ENCODE results near the gene DNM2.

DNA sequence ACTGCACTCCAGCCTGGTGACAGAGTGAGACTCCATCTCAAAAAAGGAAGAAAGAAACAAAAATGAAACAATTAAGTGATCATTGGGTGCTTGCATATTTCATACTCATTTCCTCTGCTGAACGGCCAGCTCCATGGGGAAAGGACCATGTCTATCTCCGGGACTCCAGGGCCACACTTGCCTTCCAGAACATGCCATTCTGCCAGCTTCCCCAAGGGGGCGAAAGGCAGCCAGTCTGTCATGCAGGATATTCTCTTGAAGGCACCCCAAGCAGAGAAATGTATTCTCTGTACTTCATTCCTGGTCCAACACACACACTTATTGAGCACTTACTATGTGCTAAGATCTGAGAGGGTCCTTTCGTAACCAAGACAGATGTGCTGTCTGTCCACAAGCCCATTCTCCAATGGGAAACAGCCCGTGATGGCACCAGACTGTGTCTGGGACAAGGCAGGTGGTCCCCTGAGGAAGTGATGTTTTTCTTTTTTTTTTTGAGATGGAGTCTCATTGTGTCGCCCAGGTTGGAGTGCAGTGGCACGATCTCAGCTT, 143.3 kb downstream of the DNM2 start:
- TF ChIP-seq, protein P1, sequence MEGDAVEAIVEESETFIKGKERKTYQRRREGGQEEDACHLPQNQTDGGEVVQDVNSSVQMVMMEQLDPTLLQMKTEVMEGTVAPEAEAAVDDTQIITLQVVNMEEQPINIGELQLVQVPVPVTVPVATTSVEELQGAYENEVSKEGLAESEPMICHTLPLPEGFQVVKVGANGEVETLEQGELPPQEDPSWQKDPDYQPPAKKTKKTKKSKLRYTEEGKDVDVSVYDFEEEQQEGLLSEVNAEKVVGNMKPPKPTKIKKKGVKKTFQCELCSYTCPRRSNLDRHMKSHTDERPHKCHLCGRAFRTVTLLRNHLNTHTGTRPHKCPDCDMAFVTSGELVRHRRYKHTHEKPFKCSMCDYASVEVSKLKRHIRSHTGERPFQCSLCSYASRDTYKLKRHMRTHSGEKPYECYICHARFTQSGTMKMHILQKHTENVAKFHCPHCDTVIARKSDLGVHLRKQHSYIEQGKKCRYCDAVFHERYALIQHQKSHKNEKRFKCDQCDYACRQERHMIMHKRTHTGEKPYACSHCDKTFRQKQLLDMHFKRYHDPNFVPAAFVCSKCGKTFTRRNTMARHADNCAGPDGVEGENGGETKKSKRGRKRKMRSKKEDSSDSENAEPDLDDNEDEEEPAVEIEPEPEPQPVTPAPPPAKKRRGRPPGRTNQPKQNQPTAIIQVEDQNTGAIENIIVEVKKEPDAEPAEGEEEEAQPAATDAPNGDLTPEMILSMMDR (conservative IDR thresholded peaks at IDR 0.05): peak; percentile 57
- no peak for TF ChIP-seq ZFX (IDR thresholded peaks at IDR 0.05)
